K562 (cell line): ENCODE results near the gene RAB4B. TPM values are rescaled to one million over a fixed set of nuclear protein-coding genes. Genes with fewer than 3 reads are reported as not detected.

Experiments used
- ATF7 ChIP-seq: fragments of 450-650 bp; IDR thresholded peaks from 2 replicates; pipeline ENCODE4 v1.7.1; 2014; ENCODE audit warnings: mild to moderate bottlenecking, moderate library complexity
- CHD4 ChIP-seq: fragments of 200-600 bp; sonication (generic); IDR thresholded peaks from 3 replicates; pipeline ENCODE4 v1.6.1; 2012; ENCODE audit warnings: low read depth, mild to moderate bottlenecking, mixed read lengths, low read length, inconsistent platforms; ENCODE audit not compliant: insufficient read depth, insufficient replicate concordance, poor library complexity, severe bottlenecking
- CREM ChIP-seq: IDR thresholded peaks from 2 replicates; pipeline ENCODE4 v1.6.1; 2014; ENCODE audit warnings: antibody characterized with exemption, low read depth
- DIDO1 ChIP-seq: fragments of 450-650 bp; IDR thresholded peaks from 2 replicates; pipeline ENCODE4 v1.6.1; 2016; ENCODE audit warnings: low read depth, missing biosample characterization, missing genetic modification characterization
- FOS ChIP-seq: IDR thresholded peaks from 3 replicates; pipeline ENCODE4 v1.6.1; 2011; ENCODE audit not compliant: insufficient read length; ENCODE audit errors: extremely low read depth
- HDGF ChIP-seq: fragments of 450-650 bp; IDR thresholded peaks from 2 replicates; pipeline ENCODE4 v1.6.1; 2016
- MBD2 ChIP-seq: sonication (generic); IDR thresholded peaks from 2 replicates; pipeline ENCODE4 v1.6.1; 2016; ENCODE audit warnings: low read depth, borderline replicate concordance
- MEIS2 ChIP-seq: fragments of 450-650 bp; IDR thresholded peaks from 2 replicates; pipeline ENCODE4 v1.6.1; 2014; ENCODE audit warnings: mild to moderate bottlenecking; ENCODE audit not compliant: partially characterized antibody
- MTF1 ChIP-seq: fragments of 250-450 bp; sonication (Bioruptor Pico); IDR thresholded peaks from 2 replicates; pipeline ENCODE4 v1.9.0; 2021; ENCODE audit warnings: moderate library complexity, mild to moderate bottlenecking, inconsistent platforms, borderline replicate concordance
- NBN ChIP-seq: fragments of 450-650 bp; IDR thresholded peaks from 2 replicates; pipeline ENCODE4 v1.6.1; 2016; ENCODE audit warnings: low read depth, mild to moderate bottlenecking
- PKNOX1 ChIP-seq: fragments of 450-650 bp; IDR thresholded peaks from 2 replicates; pipeline ENCODE4 v1.6.1; 2016
- PTTG1 ChIP-seq: fragments of 450-650 bp; IDR thresholded peaks from 2 replicates; pipeline ENCODE4 v1.6.1; 2016; ENCODE audit warnings: low read depth, mild to moderate bottlenecking, missing genetic modification characterization, missing compliant biosample characterization
- SNAPC5 ChIP-seq: fragments of 250-450 bp; sonication (Bioruptor Pico); IDR thresholded peaks from 2 replicates; pipeline ENCODE4 v1.8.0; 2021; ENCODE audit warnings: moderate library complexity, mild to moderate bottlenecking, inconsistent platforms
- THRAP3 ChIP-seq: fragments of 450-650 bp; IDR thresholded peaks from 2 replicates; pipeline ENCODE4 v1.6.1; 2016; ENCODE audit warnings: mild to moderate bottlenecking, inconsistent platforms, borderline replicate concordance
- TSC22D4 ChIP-seq: fragments of 450-650 bp; IDR thresholded peaks from 2 replicates; pipeline ENCODE4 v1.6.1; 2016; ENCODE audit warnings: missing genetic modification characterization, missing biosample characterization, control low read depth
- XRCC5 ChIP-seq: fragments of 200-400 bp; formaldehyde crosslinking; IDR thresholded peaks from 2 replicates; pipeline ENCODE4 v1.6.1; 2017; ENCODE audit warnings: low read depth, mild to moderate bottlenecking, low read length
- ZNF184 ChIP-seq: sonication (generic); formaldehyde crosslinking; IDR thresholded peaks from 2 replicates; pipeline ENCODE4 v1.5.0; 2020; ENCODE audit warnings: missing genetic modification reagents
- ZNF263 ChIP-seq: sonication (generic); formaldehyde crosslinking; IDR thresholded peaks from 2 replicates; pipeline ENCODE4 v1.8.0; 2022; ENCODE audit warnings: mild to moderate bottlenecking, missing genetic modification reagents, borderline replicate concordance
- ZNF41 ChIP-seq: fragments of 250-450 bp; sonication (Bioruptor Pico); conservative IDR thresholded peaks from 2 replicates; pipeline ENCODE4 v1.4.0; 2020; ENCODE audit warnings: mild to moderate bottlenecking
- ZNF644 ChIP-seq: fragments of 200-800 bp; sonication (Bioruptor generic); IDR thresholded peaks from 2 replicates; pipeline ENCODE4 v1.6.1; 2016; ENCODE audit warnings: low read depth, missing genetic modification characterization, missing compliant biosample characterization
- polyA plus RNA-seq, 8 experiments: library from polyadenylated mRNA; depleted of rRNA in 4 of 8; stranded (reverse) in 5 of 8; unstranded in 3 of 8; fragments of >200 nt; fragmentation: Nextera tagmentation in 2 of 8; fragmentation: Illumina TruSeq in 1 of 8; extraction: Ambion mirVana in 2 of 8; extraction: Trizol in 1 of 8; gene quantifications; 2 replicates each; pipeline versions ENCODE4 v1.2.1 to v1.2.3, GENCODE V29; 2011 to 2014; ENCODE audit warnings: inconsistent platforms in 1 of 8, missing spikeins in 1 of 8
- total RNA-seq, 7 experiments: library from RNA; depleted of rRNA in 6 of 7; stranded (reverse); fragments of >200 nt in 6 of 7; fragmentation: Illumina TruSeq in 2 of 7; extraction: Trizol in 2 of 7; gene quantifications; 2 replicates each; pipeline versions ENCODE4 v1.2.1 to v1.2.3, GENCODE V29; 2011 to 2021; ENCODE audit warnings: low replicate concordance in 1 of 7
- TF ChIP-seq, protein P1 (sequence below): fragments of 250-450 bp; sonication (Bioruptor Pico); IDR thresholded peaks from 2 replicates; pipeline ENCODE4 v1.8.0; 2022; ENCODE audit warnings: inconsistent platforms, mild to moderate bottlenecking, moderate library complexity, borderline replicate concordance
- TF ChIP-seq, protein P2 (sequence below): fragments of 150-350 bp; IDR thresholded peaks from 2 replicates; pipeline ENCODE4 v1.6.1; 2014; ENCODE audit warnings: low read depth, mild to moderate bottlenecking, low read length, borderline replicate concordance

Gene RAB4B
- total and polyA plus RNA-seq, 9 of the 15 experiments (the other 6 are each of a cell fraction or from before 2014, with no cell fraction given) = 0.28 to 20.4 (median 9.0) TPM

DNA sequence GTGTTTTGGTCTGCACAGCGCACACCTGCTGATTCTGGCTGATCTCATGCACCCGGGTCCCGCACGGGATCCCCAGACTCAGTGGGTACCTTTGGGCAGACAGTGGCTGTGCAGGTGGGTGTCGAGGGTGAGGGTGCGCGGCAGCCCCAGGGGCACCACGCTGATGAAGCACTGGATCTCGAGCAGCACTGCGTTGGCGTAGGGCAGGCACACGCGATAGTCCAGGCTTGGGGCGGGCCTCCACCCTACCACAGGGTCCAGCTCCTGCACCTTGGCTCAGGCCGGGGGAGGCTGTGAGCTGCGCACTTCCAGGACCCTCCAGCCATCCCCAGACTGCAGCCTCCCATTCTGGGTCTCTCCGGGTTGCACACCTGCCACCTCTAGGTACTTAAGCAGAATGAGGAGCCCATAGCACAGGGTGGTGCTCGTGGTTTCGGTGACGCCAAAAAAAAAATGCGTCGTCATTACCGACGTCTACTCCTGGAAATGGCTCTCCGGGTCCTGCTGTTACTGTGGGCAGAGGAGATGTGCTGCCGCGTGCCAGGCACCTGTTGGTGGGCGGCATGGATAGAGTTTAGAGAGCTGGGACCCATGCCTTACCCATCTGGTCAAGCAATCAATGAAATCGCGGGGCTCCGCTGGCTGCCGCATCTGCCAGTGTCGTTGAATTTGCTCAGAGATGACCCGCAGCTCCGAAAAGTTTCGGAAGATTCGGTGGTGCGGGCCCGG is 31.5 kb downstream of the RAB4B start (continued):
- TF ChIP-seq PKNOX1 = no peak
- TF ChIP-seq MEIS2 = no peak
- TF ChIP-seq, protein P1, sequence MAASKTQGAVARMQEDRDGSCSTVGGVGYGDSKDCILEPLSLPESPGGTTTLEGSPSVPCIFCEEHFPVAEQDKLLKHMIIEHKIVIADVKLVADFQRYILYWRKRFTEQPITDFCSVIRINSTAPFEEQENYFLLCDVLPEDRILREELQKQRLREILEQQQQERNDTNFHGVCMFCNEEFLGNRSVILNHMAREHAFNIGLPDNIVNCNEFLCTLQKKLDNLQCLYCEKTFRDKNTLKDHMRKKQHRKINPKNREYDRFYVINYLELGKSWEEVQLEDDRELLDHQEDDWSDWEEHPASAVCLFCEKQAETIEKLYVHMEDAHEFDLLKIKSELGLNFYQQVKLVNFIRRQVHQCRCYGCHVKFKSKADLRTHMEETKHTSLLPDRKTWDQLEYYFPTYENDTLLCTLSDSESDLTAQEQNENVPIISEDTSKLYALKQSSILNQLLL (CRISPR knock-in tag) = no peak
- TF ChIP-seq MBD2 = no peak; the same call in 1 of the 2 replicates
- TF ChIP-seq, protein P2, sequence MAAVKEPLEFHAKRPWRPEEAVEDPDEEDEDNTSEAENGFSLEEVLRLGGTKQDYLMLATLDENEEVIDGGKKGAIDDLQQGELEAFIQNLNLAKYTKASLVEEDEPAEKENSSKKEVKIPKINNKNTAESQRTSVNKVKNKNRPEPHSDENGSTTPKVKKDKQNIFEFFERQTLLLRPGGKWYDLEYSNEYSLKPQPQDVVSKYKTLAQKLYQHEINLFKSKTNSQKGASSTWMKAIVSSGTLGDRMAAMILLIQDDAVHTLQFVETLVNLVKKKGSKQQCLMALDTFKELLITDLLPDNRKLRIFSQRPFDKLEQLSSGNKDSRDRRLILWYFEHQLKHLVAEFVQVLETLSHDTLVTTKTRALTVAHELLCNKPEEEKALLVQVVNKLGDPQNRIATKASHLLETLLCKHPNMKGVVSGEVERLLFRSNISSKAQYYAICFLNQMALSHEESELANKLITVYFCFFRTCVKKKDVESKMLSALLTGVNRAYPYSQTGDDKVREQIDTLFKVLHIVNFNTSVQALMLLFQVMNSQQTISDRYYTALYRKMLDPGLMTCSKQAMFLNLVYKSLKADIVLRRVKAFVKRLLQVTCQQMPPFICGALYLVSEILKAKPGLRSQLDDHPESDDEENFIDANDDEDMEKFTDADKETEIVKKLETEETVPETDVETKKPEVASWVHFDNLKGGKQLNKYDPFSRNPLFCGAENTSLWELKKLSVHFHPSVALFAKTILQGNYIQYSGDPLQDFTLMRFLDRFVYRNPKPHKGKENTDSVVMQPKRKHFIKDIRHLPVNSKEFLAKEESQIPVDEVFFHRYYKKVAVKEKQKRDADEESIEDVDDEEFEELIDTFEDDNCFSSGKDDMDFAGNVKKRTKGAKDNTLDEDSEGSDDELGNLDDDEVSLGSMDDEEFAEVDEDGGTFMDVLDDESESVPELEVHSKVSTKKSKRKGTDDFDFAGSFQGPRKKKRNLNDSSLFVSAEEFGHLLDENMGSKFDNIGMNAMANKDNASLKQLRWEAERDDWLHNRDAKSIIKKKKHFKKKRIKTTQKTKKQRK = no peak
- TF ChIP-seq SNAPC5 (CRISPR knock-in tag) = no peak
- no peak for TF ChIP-seq HDGF
- TF ChIP-seq THRAP3 = no peak
- no peak for TF ChIP-seq TSC22D4 (tag)
- no peak for TF ChIP-seq ZNF41 (CRISPR knock-in tag)
- TF ChIP-seq ZNF263 (CRISPR knock-in tag) = 0 out of 2 replicates have a peak, but pooled peaks have one; percentile 25
- no peak for TF ChIP-seq NBN
- no peak for TF ChIP-seq ZNF644 (tag)
- TF ChIP-seq FOS = no peak
- TF ChIP-seq XRCC5 = no peak
- no peak for TF ChIP-seq MTF1 (CRISPR knock-in tag)
- no peak for TF ChIP-seq PTTG1
- no peak for TF ChIP-seq ATF7
- no peak for TF ChIP-seq ZNF184 (CRISPR knock-in tag)
- no peak for TF ChIP-seq DIDO1 (tag)
- no peak for TF ChIP-seq CREM
- no peak for TF ChIP-seq CHD4
